ENCODE measurements around the gene AKR1C1.
"Not testable (repeated sequence)": the region's sequence is repeated elsewhere in the genome, so short reads cannot be mapped to it uniquely, and the experiment has no call there.

DNA sequence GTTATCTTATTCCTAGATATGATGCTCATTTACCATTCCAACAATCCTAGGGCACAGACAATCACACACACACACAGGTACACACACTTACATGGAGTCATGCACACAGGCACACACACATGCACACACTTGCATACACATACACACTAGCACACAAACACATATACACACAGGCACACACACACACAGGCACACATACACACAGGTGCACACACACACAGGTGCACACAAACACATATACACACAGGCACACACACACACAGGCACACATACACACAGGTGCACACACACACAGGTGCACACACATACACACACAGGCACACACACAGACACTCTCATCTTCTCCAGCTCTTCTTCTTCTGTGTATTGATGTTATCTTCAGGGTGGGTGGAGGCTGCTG lies 38.7 kb upstream of the AKR1C1 start:
- TF ChIP-seq CTCF, POLR2A, EP300 (IDR thresholded peaks at IDR 0.05): not testable (repeated sequence)

Data from ovary (tissue), 3 donors.